ENCODE results near the gene SLC41A1. TPM values are rescaled to one million over a fixed set of nuclear protein-coding genes. Genes with fewer than 3 reads are reported as not detected.

The SLC41A1 gene
- total RNA-seq, 1 donor from 2014 or later: 19.4 TPM

GRCh38 chr1:205809469-205809868 is 3.5 kb downstream of the SLC41A1 start:
- H3K9me3 Mint-ChIP-seq: no peaks in the 10 kb centered on the region
- no peak overlapping the region for H3K4me3 Mint-ChIP-seq
- peaks cover 37% of the 10 kb centered on the region for H3K4me1 Mint-ChIP-seq
- DNase-seq (ENCODE audit: low spot score in 2 of 2, unreplicated experiment in 2 of 2): no peak
- no peak overlapping the region for H3K27ac Mint-ChIP-seq
- peaks cover 21% of the 10 kb centered on the region for H3K36me3 Mint-ChIP-seq
- TF ChIP-seq CTCF (IDR thresholded peaks at IDR 0.05; ENCODE audit: unreplicated experiment): no peak
- no peaks in the 10 kb centered on the region for H3K27me3 Mint-ChIP-seq (ENCODE audit: low read depth)

- Mint-ChIP-seq H3K4me3 (no peak overlapping the region), H3K27ac (no peak overlapping the region), H3K36me3 (peaks cover 14% of the 10 kb centered on the region), H3K27me3 (ENCODE audit: low read depth) (no peaks in the 10 kb centered on the region), H3K4me1 (peaks cover 8% of the 10 kb centered on the region), H3K9me3 (no peaks in the 10 kb centered on the region)
- DNase-seq (ENCODE audit: low spot score in 2 of 2, unreplicated experiment in 2 of 2): no peak
- TF ChIP-seq CTCF (IDR thresholded peaks at IDR 0.05; ENCODE audit: unreplicated experiment): no peak
Observed at GRCh38 chr1:205805082-205805711, 7.8 kb downstream of the SLC41A1 start.

- TF ChIP-seq CTCF (IDR thresholded peaks at IDR 0.05; ENCODE audit: unreplicated experiment): no peak
- H3K4me3 Mint-ChIP-seq: no peak overlapping the region
- DNase-seq (ENCODE audit: low spot score in 2 of 2, unreplicated experiment in 2 of 2): no peak
- no peak overlapping the region for H3K27ac Mint-ChIP-seq
- H3K4me1 Mint-ChIP-seq: peaks cover 8% of the 10 kb centered on the region
- H3K27me3 Mint-ChIP-seq (ENCODE audit: low read depth): no peaks in the 10 kb centered on the region
- no peaks in the 10 kb centered on the region for H3K9me3 Mint-ChIP-seq
- peaks cover 14% of the 10 kb centered on the region for H3K36me3 Mint-ChIP-seq
Observed at GRCh38 chr1:205804605-205805004, 8.4 kb downstream of the SLC41A1 start.

- DNase-seq (ENCODE audit: low spot score in 2 of 2, unreplicated experiment in 2 of 2): no peak
- H3K4me3 Mint-ChIP-seq: no peak overlapping the region
- no peaks in the 10 kb centered on the region for H3K27me3 Mint-ChIP-seq (ENCODE audit: low read depth)
- peaks cover 14% of the 10 kb centered on the region for H3K36me3 Mint-ChIP-seq
- no peak overlapping the region for H3K27ac Mint-ChIP-seq
- TF ChIP-seq CTCF (IDR thresholded peaks at IDR 0.05; ENCODE audit: unreplicated experiment): no peak
- H3K4me1 Mint-ChIP-seq: peaks cover 5% of the 10 kb centered on the region
- H3K9me3 Mint-ChIP-seq: no peaks in the 10 kb centered on the region
Observed at GRCh38 chr1:205803986-205804385, 9.0 kb downstream of the SLC41A1 start.

GRCh38 chr1:205802060-205802459 is 10.9 kb downstream of the SLC41A1 start:
- H3K4me3 Mint-ChIP-seq: no peak overlapping the region
- peaks cover 10% of the 10 kb centered on the region for H3K36me3 Mint-ChIP-seq
- H3K27ac Mint-ChIP-seq: no peak overlapping the region
- peaks cover 5% of the 10 kb centered on the region for H3K4me1 Mint-ChIP-seq
- no peaks in the 10 kb centered on the region for H3K9me3 Mint-ChIP-seq
- no peaks in the 10 kb centered on the region for H3K27me3 Mint-ChIP-seq (ENCODE audit: low read depth)
- TF ChIP-seq CTCF (IDR thresholded peaks at IDR 0.05; ENCODE audit: unreplicated experiment): no peak
- no peak for DNase-seq (ENCODE audit: low spot score in 2 of 2, unreplicated experiment in 2 of 2)

All from mesothelial cell of epicardium (in vitro differentiated cells).